Measurements from ENCODE around the gene POLE3. TPM values are rescaled to one million over a fixed set of nuclear protein-coding genes. Genes with fewer than 3 reads are reported as not detected.

The POLE3 gene
- total and polyA plus RNA-seq, 2 experiments from 2014 or later, result 36.5 to 45.5 TPM

DNA sequence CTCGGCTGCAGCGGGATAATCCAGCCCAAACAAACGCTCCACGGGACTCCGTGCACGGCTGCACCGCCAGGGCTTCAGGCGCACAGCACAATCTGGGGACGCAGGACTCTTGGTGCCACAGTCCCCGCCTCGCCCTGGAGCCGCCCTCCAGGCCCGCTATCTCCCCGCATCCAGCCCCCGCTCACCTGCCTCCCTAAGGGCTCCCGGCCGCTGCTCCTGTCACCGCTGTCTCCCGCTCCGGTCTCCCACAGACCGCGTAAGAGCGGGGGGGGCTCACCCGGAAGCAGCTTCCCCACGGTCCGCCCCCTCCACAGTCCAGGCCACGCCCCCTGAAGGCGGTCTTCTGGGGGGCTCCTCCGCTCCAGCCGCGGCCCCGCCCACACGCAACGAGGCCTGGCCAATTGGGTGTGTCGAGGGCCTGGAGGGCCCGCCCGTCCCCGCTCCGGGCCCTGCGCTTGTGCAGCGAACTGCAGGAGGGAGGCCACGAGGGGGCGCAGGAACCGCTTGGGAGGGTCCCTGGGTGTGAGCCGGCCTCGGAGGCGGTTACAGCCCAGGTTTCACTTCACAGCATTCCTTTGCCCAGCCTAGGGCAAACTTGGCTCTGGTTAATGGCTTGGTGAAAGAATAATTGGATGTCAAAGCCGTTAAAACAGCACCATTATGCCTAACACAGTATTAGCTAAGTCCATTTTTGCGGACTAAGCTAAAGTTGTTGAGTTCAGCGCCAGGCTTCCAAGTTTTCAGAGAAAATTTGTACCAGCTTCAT lies 9.3 kb downstream of the POLE3 start, which contains the start of gene ALAD:
TSS of gene ALAD (minus strand) at position 258 of the 766 bp plus-strand sequence. CDS start 7,725 bp downstream, outside the sequence.
- Histone ChIP-seq H3K27ac (peak within 1 kb of the TSS; percentile 64), H3K9me3 (ENCODE audit: low read depth) (no peaks in the 10 kb centered on the region), H3K4me3 (peak within 1 kb of the TSS; percentile 80), H3K27me3 (no peaks in the 10 kb centered on the region), H3K36me3 (no peaks in the 10 kb centered on the region), H3K4me1 (ENCODE audit: low read depth) (peaks cover 3% of the 10 kb centered on the region)
- peak; percentile 99 to 100 for DNase-seq (ENCODE audit: low read depth in 1 of 2, low spot score in 1 of 2)
- TF ChIP-seq, protein P1, sequence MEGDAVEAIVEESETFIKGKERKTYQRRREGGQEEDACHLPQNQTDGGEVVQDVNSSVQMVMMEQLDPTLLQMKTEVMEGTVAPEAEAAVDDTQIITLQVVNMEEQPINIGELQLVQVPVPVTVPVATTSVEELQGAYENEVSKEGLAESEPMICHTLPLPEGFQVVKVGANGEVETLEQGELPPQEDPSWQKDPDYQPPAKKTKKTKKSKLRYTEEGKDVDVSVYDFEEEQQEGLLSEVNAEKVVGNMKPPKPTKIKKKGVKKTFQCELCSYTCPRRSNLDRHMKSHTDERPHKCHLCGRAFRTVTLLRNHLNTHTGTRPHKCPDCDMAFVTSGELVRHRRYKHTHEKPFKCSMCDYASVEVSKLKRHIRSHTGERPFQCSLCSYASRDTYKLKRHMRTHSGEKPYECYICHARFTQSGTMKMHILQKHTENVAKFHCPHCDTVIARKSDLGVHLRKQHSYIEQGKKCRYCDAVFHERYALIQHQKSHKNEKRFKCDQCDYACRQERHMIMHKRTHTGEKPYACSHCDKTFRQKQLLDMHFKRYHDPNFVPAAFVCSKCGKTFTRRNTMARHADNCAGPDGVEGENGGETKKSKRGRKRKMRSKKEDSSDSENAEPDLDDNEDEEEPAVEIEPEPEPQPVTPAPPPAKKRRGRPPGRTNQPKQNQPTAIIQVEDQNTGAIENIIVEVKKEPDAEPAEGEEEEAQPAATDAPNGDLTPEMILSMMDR (IDR thresholded peaks at IDR 0.05; ENCODE audit: low read depth, low read length), result peak; percentile 93

DNA sequence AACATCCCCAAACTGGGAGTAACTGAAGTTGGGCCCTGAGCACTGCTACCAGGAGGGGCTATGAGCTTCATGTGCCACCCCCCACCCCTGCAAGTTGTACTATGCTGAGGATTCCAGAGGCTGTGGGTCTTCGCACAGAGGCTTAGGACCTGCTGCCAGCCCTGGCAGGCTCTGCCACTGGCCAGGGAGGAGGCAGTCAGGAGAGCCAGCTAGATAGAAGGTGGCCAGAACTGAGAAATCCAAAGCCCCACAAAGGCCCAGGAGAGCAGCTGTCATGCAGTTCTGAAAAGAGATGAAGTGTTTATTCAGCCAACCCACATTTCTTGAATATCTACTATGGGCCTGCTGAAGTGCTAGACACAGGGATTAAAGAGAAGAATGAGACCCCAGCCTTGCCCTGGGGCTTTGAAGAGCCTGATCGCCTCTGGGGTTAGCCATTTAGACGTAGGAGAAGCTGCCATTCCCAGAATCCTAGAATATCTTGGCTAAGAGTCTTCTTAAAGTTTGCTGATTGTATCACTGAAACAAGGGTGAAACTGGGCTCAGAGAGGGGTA lies 10.8 kb downstream of the POLE3 start:
- DNase-seq (ENCODE audit: low read depth in 1 of 2, low spot score in 1 of 2), result no peak
- no peak overlapping the region for H3K27ac ChIP-seq
- no peaks in the 10 kb centered on the region for H3K27me3 ChIP-seq
- TF ChIP-seq, protein P1 (IDR thresholded peaks at IDR 0.05; ENCODE audit: low read depth, low read length), result no peak
- H3K9me3 ChIP-seq (ENCODE audit: low read depth), result no peaks in the 10 kb centered on the region
- H3K4me3 ChIP-seq, result no peak overlapping the region
- H3K4me1 ChIP-seq (ENCODE audit: low read depth), result peaks cover 3% of the 10 kb centered on the region
- no peaks in the 10 kb centered on the region for H3K36me3 ChIP-seq

DNA sequence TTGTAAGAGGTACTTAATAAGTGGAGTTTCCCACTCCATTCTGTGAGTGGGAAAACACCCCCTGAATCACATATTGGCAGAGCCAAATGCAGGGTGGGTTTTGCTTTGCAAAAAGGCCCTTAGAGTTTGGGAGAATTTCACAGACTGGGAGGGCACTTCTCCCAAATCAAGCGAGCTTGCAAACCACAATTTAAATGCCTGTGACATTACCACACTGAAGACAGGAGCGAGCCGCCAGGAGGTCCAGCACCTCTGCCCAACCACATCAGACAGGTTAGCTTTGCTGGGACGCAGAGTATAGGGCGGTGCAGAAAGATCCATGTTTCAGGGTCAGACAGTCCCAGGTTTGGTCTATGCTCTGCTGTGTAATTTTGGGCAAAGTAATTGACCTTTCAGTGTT lies 11.7 kb downstream of the POLE3 start:
- no peak overlapping the region for H3K4me3 ChIP-seq
- TF ChIP-seq, protein P1 (IDR thresholded peaks at IDR 0.05; ENCODE audit: low read depth, low read length), result no peak
- H3K27ac ChIP-seq, result peak overlapping the region; percentile 12
- no peaks in the 10 kb centered on the region for H3K27me3 ChIP-seq
- DNase-seq (ENCODE audit: low read depth in 1 of 2, low spot score in 1 of 2), result peak in 1 of 2 donors; percentile 16
- H3K9me3 ChIP-seq (ENCODE audit: low read depth), result no peaks in the 10 kb centered on the region
- H3K4me1 ChIP-seq (ENCODE audit: low read depth), result peaks cover 3% of the 10 kb centered on the region
- no peaks in the 10 kb centered on the region for H3K36me3 ChIP-seq

DNA sequence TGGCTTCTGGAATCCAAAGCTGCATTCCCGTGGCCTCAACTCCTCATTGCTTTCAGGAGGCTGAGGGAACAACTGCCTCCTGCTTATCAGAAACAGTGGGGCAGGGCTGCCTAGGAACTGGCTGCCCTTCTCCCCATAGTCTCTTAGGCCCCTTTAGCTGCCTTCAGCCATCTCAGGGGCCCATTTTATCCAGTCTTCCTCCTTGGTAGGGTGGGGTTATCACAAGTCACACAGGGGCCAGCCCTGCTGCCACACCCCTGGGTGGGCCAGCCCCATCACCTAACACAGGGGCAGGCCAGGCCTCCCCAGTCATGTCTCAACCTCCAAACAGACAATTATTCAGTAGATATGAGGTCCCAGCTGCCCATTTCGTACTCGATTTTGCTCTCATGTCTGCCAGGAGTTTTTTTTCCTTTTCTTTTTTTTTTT lies 13.3 kb downstream of the POLE3 start:
- Histone ChIP-seq H3K4me3 (no peak overlapping the region), H3K9me3 (ENCODE audit: low read depth) (no peaks in the 10 kb centered on the region), H3K27me3 (no peaks in the 10 kb centered on the region), H3K27ac (no peak overlapping the region), H3K4me1 (ENCODE audit: low read depth) (peaks cover 3% of the 10 kb centered on the region), H3K36me3 (no peaks in the 10 kb centered on the region)
- TF ChIP-seq, protein P1 (IDR thresholded peaks at IDR 0.05; ENCODE audit: low read depth, low read length), result no peak
- DNase-seq (ENCODE audit: low read depth in 1 of 2, low spot score in 1 of 2), result no peak

DNA sequence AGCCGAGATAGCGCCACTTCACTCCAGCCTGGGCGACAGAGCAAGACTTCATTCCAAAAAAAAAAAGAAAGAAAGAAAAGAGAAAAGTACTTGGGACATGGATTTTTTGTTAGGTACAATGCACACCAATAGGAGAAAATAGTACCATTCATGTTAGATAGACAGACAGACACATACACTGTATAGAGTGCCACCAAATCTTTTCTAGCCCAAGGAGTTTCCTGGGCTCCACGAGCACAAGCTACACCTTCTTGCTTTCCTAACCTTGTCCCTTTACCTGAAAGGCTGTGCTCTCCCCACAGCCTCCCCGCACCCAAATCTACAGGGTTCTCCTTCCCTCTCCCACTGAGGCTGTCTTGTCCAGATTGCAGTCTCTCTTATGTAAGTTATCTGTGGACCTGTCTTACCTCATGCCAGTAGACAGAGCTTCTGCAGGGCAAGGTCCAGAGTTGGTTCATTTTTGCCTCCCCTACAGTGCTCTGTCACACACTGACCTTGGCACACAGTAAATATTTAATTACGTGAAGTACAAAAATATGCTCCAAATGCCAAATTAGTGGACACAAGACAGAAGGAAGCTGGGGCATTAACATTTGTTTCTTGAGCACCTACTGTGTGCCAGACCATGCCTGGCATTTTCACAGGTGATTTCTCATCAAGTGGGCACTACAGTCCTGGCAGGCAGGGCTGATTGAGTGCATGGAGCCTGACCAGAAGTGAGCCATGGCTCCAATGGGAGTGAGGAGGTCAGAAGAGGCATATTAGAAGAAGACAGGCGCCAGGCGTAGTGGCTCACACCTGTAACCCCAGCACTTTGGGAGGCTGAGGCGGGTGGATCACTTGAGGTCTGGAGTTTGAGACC lies 15.2 kb downstream of the POLE3 start:
- Histone ChIP-seq H3K4me3 (no peak overlapping the region), H3K36me3 (no peaks in the 10 kb centered on the region)

More for the DNA sequence above, 15.2 kb downstream of the POLE3 start:
- Histone ChIP-seq H3K9me3 (ENCODE audit: low read depth) (no peaks in the 10 kb centered on the region), H3K27me3 (no peaks in the 10 kb centered on the region), H3K4me1 (ENCODE audit: low read depth) (no peaks in the 10 kb centered on the region), H3K27ac (no peak overlapping the region)
- TF ChIP-seq, protein P1 (IDR thresholded peaks at IDR 0.05; ENCODE audit: low read depth, low read length), result no peak
- no peak for DNase-seq (ENCODE audit: low read depth in 1 of 2, low spot score in 1 of 2)
